Lower leg skin (tissue), 4 donors: ENCODE measurements around the gene KCNB1. TPM values are rescaled to one million over a fixed set of nuclear protein-coding genes. Genes with fewer than 3 reads are reported as not detected.

Experiments used
- DNase-seq, 2 donors: peaks; one replicate each; pipeline ENCODE4 v3.0.0-alpha.2; 2019; ENCODE audit warnings: low spot score in 2 of 2
- H3K4me3 ChIP-seq: fragments of 200-600 bp; sonication (generic); 2 replicates; pipeline ENCODE4 v1.5.1; 2017; ENCODE audit warnings: mild to moderate bottlenecking, low read depth; ENCODE audit not compliant: poor library complexity, severe bottlenecking
- POLR2A ChIP-seq, 2 donors: fragments of 450-650 bp; IDR thresholded peaks; one replicate each; pipeline ENCODE4 v1.6.1; 2016 to 2017; ENCODE audit warnings: antibody characterized with exemption in 2 of 2, mild to moderate bottlenecking in 1 of 2, moderate library complexity in 1 of 2
- WGBS, 2 donors: methylation state at CpG; one replicate each; pipeline ENCODE4 v1.1.5; 2018; 5-methylcytosine and 5-hydroxymethylcytosine counted together
- intact Hi-C: fragments of 100-400 bp; cut with DNase I; formaldehyde crosslinking; loops from one replicate; pipeline ENCODE4 v1.15.0; 2023; ENCODE audit warnings: low total_unique reads
- total RNA-seq, 4 donors: library from RNA; depleted of rRNA; stranded (reverse); fragments of >200 nt; gene quantifications; one replicate each; pipeline ENCODE4 v1.1.0, GENCODE V29; 2016
- TF ChIP-seq, protein P1 (sequence below), 3 donors: fragments of 450-650 bp; IDR thresholded peaks; one replicate each; pipeline ENCODE4 v1.5.1; 2016; ENCODE audit warnings: antibody characterized with exemption in 3 of 3, mild to moderate bottlenecking in 3 of 3, moderate library complexity in 2 of 3

Gene KCNB1
- total RNA-seq, 4 donors from 2014 or later = 0.30 to 5.2 (median 0.81) TPM

DNA sequence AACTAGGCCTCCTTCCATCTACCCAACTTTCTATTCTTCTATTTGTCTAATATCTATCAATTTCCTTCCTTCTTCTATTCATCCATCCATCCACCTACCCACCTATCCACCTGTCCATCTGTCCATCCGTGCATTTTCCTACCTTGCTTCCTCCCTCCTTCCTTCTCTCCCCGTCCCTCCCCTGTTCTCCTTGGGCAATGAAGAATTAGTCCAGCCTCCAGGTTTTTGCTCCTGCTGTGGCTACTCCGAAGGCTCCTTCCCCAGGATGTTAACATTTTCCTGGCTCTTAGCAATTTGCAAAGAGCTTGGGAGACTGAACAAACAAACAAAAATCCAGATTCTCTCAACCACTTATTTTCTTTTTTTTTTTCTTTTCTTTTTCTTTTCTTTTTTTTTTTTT, 81.6 kb downstream of the KCNB1 start:
- no peak for DNase-seq
- intact Hi-C loops = no loop called here
- H3K4me3 ChIP-seq = no peak overlapping the region
- TF ChIP-seq POLR2A (IDR thresholded peaks at IDR 0.05) = no peak
- TF ChIP-seq, protein P1, sequence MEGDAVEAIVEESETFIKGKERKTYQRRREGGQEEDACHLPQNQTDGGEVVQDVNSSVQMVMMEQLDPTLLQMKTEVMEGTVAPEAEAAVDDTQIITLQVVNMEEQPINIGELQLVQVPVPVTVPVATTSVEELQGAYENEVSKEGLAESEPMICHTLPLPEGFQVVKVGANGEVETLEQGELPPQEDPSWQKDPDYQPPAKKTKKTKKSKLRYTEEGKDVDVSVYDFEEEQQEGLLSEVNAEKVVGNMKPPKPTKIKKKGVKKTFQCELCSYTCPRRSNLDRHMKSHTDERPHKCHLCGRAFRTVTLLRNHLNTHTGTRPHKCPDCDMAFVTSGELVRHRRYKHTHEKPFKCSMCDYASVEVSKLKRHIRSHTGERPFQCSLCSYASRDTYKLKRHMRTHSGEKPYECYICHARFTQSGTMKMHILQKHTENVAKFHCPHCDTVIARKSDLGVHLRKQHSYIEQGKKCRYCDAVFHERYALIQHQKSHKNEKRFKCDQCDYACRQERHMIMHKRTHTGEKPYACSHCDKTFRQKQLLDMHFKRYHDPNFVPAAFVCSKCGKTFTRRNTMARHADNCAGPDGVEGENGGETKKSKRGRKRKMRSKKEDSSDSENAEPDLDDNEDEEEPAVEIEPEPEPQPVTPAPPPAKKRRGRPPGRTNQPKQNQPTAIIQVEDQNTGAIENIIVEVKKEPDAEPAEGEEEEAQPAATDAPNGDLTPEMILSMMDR (IDR thresholded peaks at IDR 0.05) = no peak
- 43 to 47% methylated on average over 3 of the region's 3 CpGs for WGBS, 2 donors

DNA sequence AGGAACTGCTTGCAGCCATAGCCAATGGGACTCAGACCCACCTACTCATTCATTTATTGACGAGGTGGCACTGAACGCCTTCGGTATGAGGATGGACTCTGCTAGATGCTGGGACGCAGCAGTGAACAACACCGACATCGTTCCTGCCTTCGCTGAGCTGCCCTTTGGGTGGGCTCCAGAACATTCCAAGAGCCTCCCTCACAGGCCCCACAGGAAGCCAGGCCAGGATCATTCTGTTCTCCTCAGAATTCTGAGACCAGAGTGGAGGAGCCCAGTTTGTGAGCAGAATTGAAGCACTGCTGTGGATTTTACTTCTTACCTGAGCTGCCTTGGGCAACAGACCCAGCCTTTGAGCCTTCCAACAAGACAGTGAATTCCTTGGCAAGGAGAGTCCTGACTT, 82.1 kb downstream of the KCNB1 start:
- peak in 1 of 2 donors; percentile 48 for DNase-seq
- WGBS, 2 donors = 54 to 56% methylated on average over 7 of the region's 7 CpGs
- intact Hi-C loops = no loop called here
- no peak for TF ChIP-seq POLR2A (IDR thresholded peaks at IDR 0.05)
- TF ChIP-seq, protein P1 (IDR thresholded peaks at IDR 0.05) = no peak
- no peak overlapping the region for H3K4me3 ChIP-seq

DNA sequence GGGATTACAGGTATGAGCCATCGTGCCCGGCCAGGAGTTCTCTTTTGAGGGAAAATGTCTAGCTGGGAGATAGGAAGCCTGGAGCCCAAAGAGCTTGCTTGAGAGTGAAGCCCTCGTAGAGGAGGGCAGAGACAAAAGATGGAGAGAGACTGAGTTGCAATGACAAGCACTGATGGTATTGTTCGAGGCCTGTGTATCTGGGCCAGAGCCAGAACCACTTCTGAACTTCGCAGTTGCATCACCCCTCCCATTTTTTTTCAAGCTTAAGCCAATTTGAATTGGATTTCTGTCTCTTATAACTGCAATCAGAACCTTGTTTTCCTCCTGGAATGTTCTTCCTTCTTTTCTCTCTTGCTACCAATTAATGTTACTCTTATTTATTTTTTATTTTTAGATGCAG, 83.1 kb downstream of the KCNB1 start:
- TF ChIP-seq, protein P1 (IDR thresholded peaks at IDR 0.05) = no peak
- TF ChIP-seq POLR2A (IDR thresholded peaks at IDR 0.05) = no peak
- no peak overlapping the region for H3K4me3 ChIP-seq
- DNase-seq = peak in 1 of 2 donors; percentile 63
- intact Hi-C loops = no loop called here
- WGBS, 2 donors = 36 to 40% methylated on average over 5 of the region's 5 CpGs

DNA sequence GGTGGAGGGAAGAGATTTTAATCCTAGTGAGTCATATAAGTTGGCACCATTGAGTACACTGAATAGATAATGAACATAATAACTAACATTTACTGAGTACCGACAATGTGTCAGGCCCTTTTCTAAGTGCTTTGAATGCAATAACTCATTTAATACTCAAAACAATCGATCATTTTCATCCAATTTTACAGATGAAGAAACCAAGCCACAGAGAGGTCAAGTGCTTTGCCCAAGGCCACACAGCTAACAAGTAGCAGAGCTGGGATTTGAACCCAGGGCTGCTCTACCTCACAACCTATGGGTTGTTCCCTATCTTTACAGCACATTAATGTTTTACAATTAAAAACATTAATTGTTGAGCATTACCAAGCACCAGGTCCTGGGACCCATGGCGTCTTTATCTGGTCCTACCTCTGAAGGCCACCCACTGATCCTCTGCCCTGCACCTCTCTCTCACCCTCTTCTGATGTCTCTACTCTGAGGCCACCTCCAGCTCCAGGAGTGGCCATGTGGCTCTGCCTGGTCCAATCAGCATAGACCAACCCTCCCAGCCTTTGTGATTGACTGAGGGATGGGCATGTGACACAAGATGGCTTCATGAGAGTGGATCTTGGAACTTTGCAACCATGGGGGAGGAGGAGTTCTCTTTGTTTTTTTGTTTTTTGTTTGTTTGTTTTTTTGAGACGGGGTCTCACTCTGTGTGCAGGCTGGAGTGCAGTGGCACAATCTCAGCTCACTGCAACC, 83.9 kb downstream of the KCNB1 start:
- intact Hi-C loops = no loop called here

DNA sequence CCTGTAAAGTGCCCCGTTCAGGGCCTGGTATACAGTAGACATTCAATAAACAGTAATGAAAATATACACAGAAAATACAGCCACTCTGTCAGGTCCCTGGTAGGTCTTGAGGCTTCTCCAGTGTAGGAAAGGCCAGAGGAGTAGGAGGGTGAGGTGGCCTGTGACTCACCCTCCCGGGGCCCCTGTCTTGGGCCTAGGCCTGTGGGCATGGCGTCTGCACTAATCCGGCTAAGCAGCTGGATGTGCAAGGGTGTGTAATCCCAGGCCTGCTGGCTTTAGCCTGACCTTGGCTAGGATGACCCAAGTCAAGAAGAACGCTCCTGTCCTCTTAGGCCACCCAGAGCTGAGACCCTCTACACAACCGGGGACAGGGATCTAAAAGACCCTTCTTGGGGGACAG, 84.9 kb downstream of the KCNB1 start:
- no peak for TF ChIP-seq POLR2A (IDR thresholded peaks at IDR 0.05)
- TF ChIP-seq, protein P1 (IDR thresholded peaks at IDR 0.05) = no peak
- intact Hi-C loops = no loop called here
- WGBS, 2 donors = 52 to 69% methylated on average over 6 of the region's 6 CpGs
- DNase-seq = no peak
- H3K4me3 ChIP-seq = no peak overlapping the region

More for the DNA sequence above, 83.9 kb downstream of the KCNB1 start:
- H3K4me3 ChIP-seq = no peak overlapping the region
- no peak for TF ChIP-seq POLR2A (IDR thresholded peaks at IDR 0.05)
- TF ChIP-seq, protein P1 (IDR thresholded peaks at IDR 0.05) = no peak
- 80 to 86% methylated on average over 4 of the region's 4 CpGs for WGBS, 2 donors
- no peak for DNase-seq

DNA sequence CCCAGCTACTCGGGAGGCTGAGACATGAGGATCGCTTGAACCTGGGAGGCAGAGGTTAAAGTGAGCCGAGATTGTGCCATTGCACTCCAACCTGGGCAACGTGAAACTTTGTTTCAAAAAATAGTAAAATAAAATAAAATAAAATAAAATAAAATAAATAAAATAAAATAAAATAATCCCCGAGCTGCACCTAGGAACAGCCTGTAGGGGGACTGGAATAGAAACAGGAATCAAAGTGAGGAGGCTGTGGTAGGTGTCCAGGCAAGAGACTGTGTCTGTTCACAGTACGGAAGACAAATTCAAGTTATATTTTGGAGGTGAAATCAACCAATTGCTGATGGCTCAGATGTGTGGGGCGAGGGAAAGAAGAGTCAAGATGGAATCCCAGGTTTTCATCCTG, 86.2 kb downstream of the KCNB1 start:
- intact Hi-C loops = no loop called here
- no peak overlapping the region for H3K4me3 ChIP-seq
- TF ChIP-seq, protein P1 (IDR thresholded peaks at IDR 0.05) = no peak
- no peak for TF ChIP-seq POLR2A (IDR thresholded peaks at IDR 0.05)
- 89 to 90% methylated on average over 7 of the region's 7 CpGs for WGBS, 2 donors
- DNase-seq = no peak
